C4-2B (cell line): ENCODE measurements around the gene TTI1.

ENCODE experiments used
- H3K27ac ChIP-seq: fragments of 450-650 bp; 2 replicates; pipeline ENCODE4 v1.5.1; 2017
- CTCF ChIP-seq: fragments of 450-650 bp; conservative IDR thresholded peaks from 2 replicates; pipeline ENCODE4 v1.5.1; 2017; ENCODE audit warnings: mild to moderate bottlenecking
- ZFX ChIP-seq: fragments of 450-650 bp; IDR thresholded peaks from 2 replicates; pipeline ENCODE4 v1.6.1; 2017

Gene TTI1

GRCh38 chr20:37940858-37941257 is 92.4 kb downstream of the TTI1 start:
- no peak overlapping the region for H3K27ac ChIP-seq
- TF ChIP-seq ZFX (no peak), CTCF (no peak)

- TF ChIP-seq CTCF (no peak), ZFX (no peak)
- no peak overlapping the region for H3K27ac ChIP-seq
Measured at GRCh38 chr20:37939701-37940560, 93.3 kb downstream of the TTI1 start.

GRCh38 chr20:37938954-37939353 is 94.3 kb downstream of the TTI1 start:
- no peak overlapping the region for H3K27ac ChIP-seq
- TF ChIP-seq ZFX (no peak), CTCF (no peak)

GRCh38 chr20:37938181-37938750 is 95.0 kb downstream of the TTI1 start:
- TF ChIP-seq ZFX, result no peak
- no peak for TF ChIP-seq CTCF
- H3K27ac ChIP-seq, result no peak overlapping the region

- TF ChIP-seq ZFX (no peak), CTCF (no peak)
Measured at GRCh38 chr20:37937686-37938085, 95.6 kb downstream of the TTI1 start.

GRCh38 chr20:37936451-37936850 is 96.8 kb downstream of the TTI1 start:
- TF ChIP-seq CTCF, result no peak
- TF ChIP-seq ZFX, result no peak
- no peak overlapping the region for H3K27ac ChIP-seq

More at GRCh38 chr20:37937686-37938085, 95.6 kb downstream of the TTI1 start:
- H3K27ac ChIP-seq, result no peak overlapping the region

- no peak overlapping the region for H3K27ac ChIP-seq
- TF ChIP-seq ZFX (no peak), CTCF (no peak)
Measured at GRCh38 chr20:37936041-37936440, 97.2 kb downstream of the TTI1 start.
